ENCODE measurements around the gene IMP4. TPM values are rescaled to one million over a fixed set of nuclear protein-coding genes. Genes with fewer than 3 reads are reported as not detected.

Gene IMP4
- total and polyA plus RNA-seq, 2 of the 4 experiments (the other 2 are of a cell fraction): 154 to 169 TPM

- H4K5ac ChIP-seq (ENCODE audit: low read depth, low read length): no peak overlapping the region
- H3K9me1 ChIP-seq (ENCODE audit: insufficient read depth, low read length): no peaks in the 10 kb centered on the region
- peak overlapping the region; percentile 32 for H2AFZ ChIP-seq (replicated peaks; ENCODE audit: low read length, poor library complexity)
- H2AK5ac ChIP-seq (ENCODE audit: low read depth, low read length): no peak overlapping the region
- CTCF ChIA-PET: no interaction called here
- H3K18ac ChIP-seq (ENCODE audit: low read depth, low read length): no peak overlapping the region
- H2AK9ac ChIP-seq (replicated peaks; ENCODE audit: low read depth, low read length, poor library complexity): no peak overlapping the region
- no peaks in the 10 kb centered on the region; the same call in 1 of the 2 replicates for H3K27me3 ChIP-seq (ENCODE audit: control insufficient read depth, insufficient read depth, low read length)
- intact Hi-C loops (cut with micrococcal nuclease) (no loop called here), dilution Hi-C loops (cut with HindIII; ENCODE audit: low sequenced_read_pairs, unreplicated experiment) (no loop called here), in situ Hi-C loops (cut with MboI; ENCODE audit: low sequenced_read_pairs) (no loop called here)
- no peak overlapping the region for H3K4me3 ChIP-seq (ENCODE audit: insufficient read depth, low read depth, low read length)
- no peak overlapping the region for H3K4me2 ChIP-seq (ENCODE audit: low read depth, low read length)
- no peak overlapping the region for H3K56ac ChIP-seq (ENCODE audit: extremely low read depth, insufficient read depth, low read length)
- H2BK5ac ChIP-seq (ENCODE audit: low read depth, low read length, poor library complexity, severe bottlenecking): no peak overlapping the region
- no peak overlapping the region for H2BK20ac ChIP-seq (ENCODE audit: low read depth, low read length)
- no peak overlapping the region for H3K4ac ChIP-seq (ENCODE audit: low read depth, low read length)
- H4K20me1 ChIP-seq (ENCODE audit: insufficient read depth, low read length): no peaks in the 10 kb centered on the region
- no peaks in the 10 kb centered on the region for H3K36me3 ChIP-seq (ENCODE audit: control insufficient read depth, insufficient read depth, low read length)
- POLR2A ChIA-PET (ENCODE audit: unreplicated experiment): no interaction called here
- H2BK120ac ChIP-seq (ENCODE audit: low read depth, low read length): no peak overlapping the region
- TF ChIP-seq CHD1 (IDR thresholded peaks at IDR 0.05; ENCODE audit: low read depth, low read length) (no peak), BHLHE40 (IDR thresholded peaks at IDR 0.05; ENCODE audit: low read depth, low read length) (no peak), MAFK (IDR thresholded peaks at IDR 0.05; ENCODE audit: low read depth, low read length) (no peak), MXI1 (IDR thresholded peaks at IDR 0.05; ENCODE audit: borderline replicate concordance, low read depth, low read length) (no peak), MAZ (IDR thresholded peaks at IDR 0.05; ENCODE audit: borderline replicate concordance, low read depth, low read length) (no peak)
- ATAC-seq (ENCODE audit: low read depth) (no peak), DNase-seq (no peak)
- no peak overlapping the region for H4K91ac ChIP-seq (ENCODE audit: insufficient read depth, low read depth, low read length)
- H3K27ac ChIP-seq (ENCODE audit: insufficient read depth, low read length): no peak overlapping the region
- H3K14ac ChIP-seq (replicated peaks; ENCODE audit: low read depth, low read length): no peak overlapping the region
- no TSS peak for BruUV-seq (replicated peaks)
- no peak overlapping the region for H3K23ac ChIP-seq (ENCODE audit: low read depth, low read length)
- no peak overlapping the region for H4K8ac ChIP-seq (ENCODE audit: low read depth in 2 of 2, low read length in 2 of 2)
- WGBS, 2 experiments (ENCODE audit: extremely low coverage in 2 of 2, insufficient read length in 1 of 2): 61% methylated on average over 6 of the region's 12 CpGs; no CpG with 5 or more reads in 1 of the 2 experiments
- H3K9ac ChIP-seq (ENCODE audit: low read depth, low read length): no peak overlapping the region
- H2BK15ac ChIP-seq (ENCODE audit: low read depth, low read length): no peak overlapping the region
- H3K9me3 ChIP-seq (ENCODE audit: control insufficient read depth, insufficient read depth, low read length): no peaks in the 10 kb centered on the region
- no peaks in the 10 kb centered on the region for H3K4me1 ChIP-seq (ENCODE audit: control insufficient read depth, insufficient read depth, low read length)
- no peaks in the 10 kb centered on the region for H3K79me1 ChIP-seq (ENCODE audit: low read depth in 1 of 2, low read length in 2 of 2)
Observed at GRCh38 chr2:130313812-130314334, 28.8 kb upstream of the IMP4 start.
